ENCODE measurements around the gene TNRC18.
"Not testable (repeated sequence)": the region's sequence is repeated elsewhere in the genome, so short reads cannot be mapped to it uniquely, and the experiment has no call there.

Gene TNRC18

GRCh38 chr7:5315761-5316160, 107.9 kb downstream of the TNRC18 start:
- DNase-seq (ENCODE audit: low read depth) = no peak

- DNase-seq (ENCODE audit: low read depth) = no peak
Observed at GRCh38 chr7:5314864-5315263, 108.8 kb downstream of the TNRC18 start.

- not testable (repeated sequence) for DNase-seq (ENCODE audit: low read depth)
Observed at GRCh38 chr7:5313076-5313885, 110.4 kb downstream of the TNRC18 start.

- DNase-seq (ENCODE audit: low read depth) = not testable (repeated sequence)
Observed at GRCh38 chr7:5312276-5313070, 111.2 kb downstream of the TNRC18 start.

- DNase-seq (ENCODE audit: low read depth) = no peak
Observed at GRCh38 chr7:5310822-5311405, 112.7 kb downstream of the TNRC18 start.

GRCh38 chr7:5309146-5309545, 114.5 kb downstream of the TNRC18 start:
- no peak for DNase-seq (ENCODE audit: low read depth)

GRCh38 chr7:5307221-5308142, 116.2 kb downstream of the TNRC18 start:
- not testable (repeated sequence) for DNase-seq (ENCODE audit: low read depth)

- DNase-seq (ENCODE audit: low read depth) = not testable (repeated sequence)
Observed at GRCh38 chr7:5305050-5305449, 118.6 kb downstream of the TNRC18 start.

GRCh38 chr7:5303591-5304505, 119.8 kb downstream of the TNRC18 start:
- no peak for DNase-seq (ENCODE audit: low read depth)

- DNase-seq (ENCODE audit: low read depth) = no peak
Observed at GRCh38 chr7:5303061-5303460, 120.6 kb downstream of the TNRC18 start.

- no peak for DNase-seq (ENCODE audit: low read depth)
Observed at GRCh38 chr7:5302577-5302976, 121.1 kb downstream of the TNRC18 start.

- DNase-seq (ENCODE audit: low read depth) = no peak
Observed at GRCh38 chr7:5300366-5300765, 123.3 kb downstream of the TNRC18 start.

GRCh38 chr7:5296611-5297226, 126.9 kb downstream of the TNRC18 start:
- DNase-seq (ENCODE audit: low read depth) = peak; percentile 37

GRCh38 chr7:5296015-5296610, 127.5 kb downstream of the TNRC18 start:
- no peak for DNase-seq (ENCODE audit: low read depth)

- no peak for DNase-seq (ENCODE audit: low read depth)
Observed at GRCh38 chr7:5295039-5296014, 128.3 kb downstream of the TNRC18 start.

GRCh38 chr7:5294169-5294987, 129.3 kb downstream of the TNRC18 start:
- no peak for DNase-seq (ENCODE audit: low read depth)

- DNase-seq (ENCODE audit: low read depth) = not testable (repeated sequence)
Observed at GRCh38 chr7:5291711-5292335, 131.8 kb downstream of the TNRC18 start.
